Gastrocnemius medialis (tissue), 4 donors: ENCODE data around the gene INS. TPM values are rescaled to one million over a fixed set of nuclear protein-coding genes. Genes with fewer than 3 reads are reported as not detected.

Source experiments
- ATAC-seq, 2 donors: fragments of 150-250 bp; one replicate each; pipeline ENCODE4 v1.9.1; 2016
- DNase-seq, 2 donors: peaks; one replicate each; pipeline ENCODE4 v3.0.0-alpha.2; 2019
- H3K27ac ChIP-seq, 4 donors: fragments of 200-600 bp; sonication (generic); 1 replicate in 1 of 4; 2 replicates in 3 of 4; pipeline ENCODE4 v1.5.1; 2016 to 2018; ENCODE audit warnings: mild to moderate bottlenecking in 2 of 4, moderate library complexity in 1 of 4
- H3K27me3 ChIP-seq, 3 donors: fragments of 200-600 bp; sonication (generic) in 2 of 3; 1 replicate in 1 of 3; 2 replicates in 2 of 3; pipeline versions ENCODE4 v1.5.1 to v1.6.0; 2016 to 2019; ENCODE audit warnings: mild to moderate bottlenecking in 1 of 3, moderate library complexity in 1 of 3
- H3K36me3 ChIP-seq, 2 donors: fragments of 200-600 bp; sonication (generic) in 1 of 2; one replicate each; pipeline ENCODE4 v1.5.1; 2017 to 2018
- H3K4me1 ChIP-seq, 2 donors: fragments of 200-600 bp; sonication (generic) in 1 of 2; one replicate each; pipeline ENCODE4 v1.5.1; 2016 to 2017; ENCODE audit warnings: mild to moderate bottlenecking in 2 of 2
- H3K4me3 ChIP-seq, 4 donors: fragments of 200-600 bp; sonication (generic) in 3 of 4; 1 replicate in 1 of 4; 2 replicates in 3 of 4; pipeline ENCODE4 v1.5.1; 2016 to 2019; ENCODE audit warnings: mild to moderate bottlenecking in 2 of 4
- H3K9me3 ChIP-seq, 3 donors: fragments of 200-600 bp; sonication (generic) in 2 of 3; 1 replicate in 1 of 3; 2 replicates in 2 of 3; pipeline ENCODE4 v1.5.1; 2016 to 2019
- POLR2A ChIP-seq, 2 donors: fragments of 450-650 bp; IDR thresholded peaks; one replicate each; pipeline ENCODE4 v1.6.1; 2017; ENCODE audit warnings: antibody characterized with exemption in 2 of 2, mild to moderate bottlenecking in 2 of 2, moderate library complexity in 2 of 2
- in situ Hi-C, 4 donors: fragments of 200-750 bp; cut with MboI; loops; one replicate each; pipeline versions ENCODE4 v1.15.0 to v1.8.0; 2017; ENCODE audit warnings: low sequenced_read_pairs in 4 of 4
- intact Hi-C: fragments of 100-400 bp; cut with DNase I; formaldehyde crosslinking; loops from one replicate; pipeline ENCODE4 v1.15.1; 2023; ENCODE audit warnings: low total_unique reads
- microRNA counts, 2 donors: library from miRNA; unstranded; fragments of <30 nt; microRNA quantifications; one replicate each; lab custom pipeline; 2016
- microRNA-seq, 2 donors: library from miRNA; unstranded; fragments of <30 nt; microRNA quantifications; one replicate each; pipeline ENCODE4, GENCODE V29; 2016; ENCODE audit warnings: borderline replicate concordance in 2 of 2
- total RNA-seq, 4 donors: library from RNA; depleted of rRNA; stranded (reverse); fragments of >200 nt; gene quantifications; one replicate each; pipeline versions ENCODE4 v1.1.0 to v1.2.3, GENCODE V29; 2016
- TF ChIP-seq, protein P1 (sequence below), 5 experiments: fragments of 450-650 bp in 3 of 5; fragments of 200-600 bp in 2 of 5; sonication (generic) in 2 of 5; IDR thresholded peaks in 4 of 5; conservative IDR thresholded peaks in 1 of 5; 1 replicate in 4 of 5; 2 replicates in 1 of 5; pipeline ENCODE4 v1.5.1; 2016 to 2019; ENCODE audit warnings: antibody characterized with exemption in 5 of 5, mild to moderate bottlenecking in 3 of 5, moderate library complexity in 3 of 5

Gene INS
- total RNA-seq, 4 donors from 2014 or later, result not detected

GRCh38 chr11:2113776-2114175 is 47.2 kb downstream of the INS start:
- Histone ChIP-seq H3K27ac (no peak overlapping the region), H3K4me1 (peaks cover 0 to 4% of the 10 kb centered on the region in 2 donors), H3K27me3 (no peaks in the 10 kb centered on the region), H3K9me3 (no peaks in the 10 kb centered on the region), H3K4me3 (no peak overlapping the region), H3K36me3 (no peaks in the 10 kb centered on the region)
- DNase-seq, result no peak
- no peak for ATAC-seq
- intact Hi-C loops (no loop called here), in situ Hi-C loops (no loop called here)
- TF ChIP-seq, protein P1, sequence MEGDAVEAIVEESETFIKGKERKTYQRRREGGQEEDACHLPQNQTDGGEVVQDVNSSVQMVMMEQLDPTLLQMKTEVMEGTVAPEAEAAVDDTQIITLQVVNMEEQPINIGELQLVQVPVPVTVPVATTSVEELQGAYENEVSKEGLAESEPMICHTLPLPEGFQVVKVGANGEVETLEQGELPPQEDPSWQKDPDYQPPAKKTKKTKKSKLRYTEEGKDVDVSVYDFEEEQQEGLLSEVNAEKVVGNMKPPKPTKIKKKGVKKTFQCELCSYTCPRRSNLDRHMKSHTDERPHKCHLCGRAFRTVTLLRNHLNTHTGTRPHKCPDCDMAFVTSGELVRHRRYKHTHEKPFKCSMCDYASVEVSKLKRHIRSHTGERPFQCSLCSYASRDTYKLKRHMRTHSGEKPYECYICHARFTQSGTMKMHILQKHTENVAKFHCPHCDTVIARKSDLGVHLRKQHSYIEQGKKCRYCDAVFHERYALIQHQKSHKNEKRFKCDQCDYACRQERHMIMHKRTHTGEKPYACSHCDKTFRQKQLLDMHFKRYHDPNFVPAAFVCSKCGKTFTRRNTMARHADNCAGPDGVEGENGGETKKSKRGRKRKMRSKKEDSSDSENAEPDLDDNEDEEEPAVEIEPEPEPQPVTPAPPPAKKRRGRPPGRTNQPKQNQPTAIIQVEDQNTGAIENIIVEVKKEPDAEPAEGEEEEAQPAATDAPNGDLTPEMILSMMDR (IDR thresholded peaks at IDR 0.05 in 4 of 5, conservative IDR thresholded peaks at IDR 0.05 in 1 of 5), result no peak
- no peak for TF ChIP-seq POLR2A (IDR thresholded peaks at IDR 0.05)

GRCh38 chr11:2110521-2110920 is 50.5 kb downstream of the INS start:
- intact Hi-C loops, result no loop called here
- H3K36me3 ChIP-seq, result no peaks in the 10 kb centered on the region
- ATAC-seq (no peak), DNase-seq (no peak)
- H3K4me3 ChIP-seq, result no peak overlapping the region
- peaks cover 0 to 5% of the 10 kb centered on the region in 2 donors for H3K4me1 ChIP-seq
- H3K27me3 ChIP-seq, result no peaks in the 10 kb centered on the region
- TF ChIP-seq POLR2A (IDR thresholded peaks at IDR 0.05), result no peak
- TF ChIP-seq, protein P1 (IDR thresholded peaks at IDR 0.05 in 4 of 5, conservative IDR thresholded peaks at IDR 0.05 in 1 of 5), result no peak
- no peak overlapping the region for H3K27ac ChIP-seq
- no peaks in the 10 kb centered on the region for H3K9me3 ChIP-seq
- in situ Hi-C loops, result no loop called here

MicroRNAs encoded within 50 kb of the gene (microRNA counts, 767-probe panel; counts per million panel counts)
- microRNA hsa-miR-483-3p (lab: Ali Mortazavi, UCI) (356 to 448 counts per million in 2 donors), microRNA hsa-miR-483-5p (lab: Ali Mortazavi, UCI) (356 to 448 counts per million in 2 donors)

Small RNA genes within 50 kb of the gene (microRNA-seq; reads per million reads assigned to microRNA genes)
- gene MIR4686 (0 reads per million in 2 donors), gene MIR483 (151 to 258 reads per million in 2 donors)

Other genes with a start within 250 kb of the INS start
- 1,000 to 10,000 TPM; 1,260 to 3,441 (median 1,835) TPM for gene TNNT3, start 241.5 kb downstream of the INS start, total RNA-seq
- gene MRPL23, start 213.9 kb downstream of the INS start, total RNA-seq, result 100 to 1,000 TPM; 128 to 243 (median 187) TPM
- 1,000 to 10,000 TPM; 1,088 to 2,877 (median 2,059) TPM for gene H19, start 163.4 kb downstream of the INS start, total RNA-seq
- 10 to 100 TPM; 21.6 to 42.4 (median 29.2) TPM for gene IGF2, start 21.8 kb downstream of the INS start, total RNA-seq
- not detected for gene TH, start 10.6 kb upstream of the INS start, total RNA-seq
- not detected for gene ASCL2, start 109.4 kb upstream of the INS start, total RNA-seq
- gene C11orf21, start 140.7 kb upstream of the INS start, total RNA-seq, result under 1 TPM in 1 of 4 donors, not detected in 3; 0.10 TPM
- gene TSPAN32, start 140.8 kb upstream of the INS start, total RNA-seq, result not detected
- 10 to 100 TPM; 54.5 to 87.0 (median 66.8) TPM for gene CD81, start 216.1 kb upstream of the INS start, total RNA-seq
- 10 to 100 TPM; 53.4 to 92.5 (median 76.8) TPM for gene TSSC4, start 239.5 kb upstream of the INS start, total RNA-seq